Lower leg skin (tissue), 3 donors: ENCODE measurements around the gene DNAJC18.

Experiments used
- CTCF ChIP-seq, 3 donors: fragments of 450-650 bp; IDR thresholded peaks; one replicate each; pipeline ENCODE4 v1.5.1; 2016; ENCODE audit warnings: antibody characterized with exemption in 3 of 3, mild to moderate bottlenecking in 3 of 3, moderate library complexity in 2 of 3
- POLR2A ChIP-seq, 2 donors: fragments of 450-650 bp; IDR thresholded peaks; one replicate each; pipeline ENCODE4 v1.6.1; 2016 to 2017; ENCODE audit warnings: antibody characterized with exemption in 2 of 2, mild to moderate bottlenecking in 1 of 2, moderate library complexity in 1 of 2

GRCh38 chr5:139470821-139471300, 31.5 kb upstream of the DNAJC18 start, which contains the start of gene SMIM33:
- no peak for TF ChIP-seq CTCF (IDR thresholded peaks at IDR 0.05)
- TF ChIP-seq POLR2A (IDR thresholded peaks at IDR 0.05): no peak
